RKO (cell line): ENCODE results near the gene TRIM54.
"Not testable (repeated sequence)": the region's sequence is repeated elsewhere in the genome, so short reads cannot be mapped to it uniquely, and the experiment has no call there.

Experiments used
- DNase-seq: peaks from one replicate; pipeline ENCODE4 v3.0.0-alpha.2; 2016; ENCODE audit warnings: low spot score

The TRIM54 gene

DNA sequence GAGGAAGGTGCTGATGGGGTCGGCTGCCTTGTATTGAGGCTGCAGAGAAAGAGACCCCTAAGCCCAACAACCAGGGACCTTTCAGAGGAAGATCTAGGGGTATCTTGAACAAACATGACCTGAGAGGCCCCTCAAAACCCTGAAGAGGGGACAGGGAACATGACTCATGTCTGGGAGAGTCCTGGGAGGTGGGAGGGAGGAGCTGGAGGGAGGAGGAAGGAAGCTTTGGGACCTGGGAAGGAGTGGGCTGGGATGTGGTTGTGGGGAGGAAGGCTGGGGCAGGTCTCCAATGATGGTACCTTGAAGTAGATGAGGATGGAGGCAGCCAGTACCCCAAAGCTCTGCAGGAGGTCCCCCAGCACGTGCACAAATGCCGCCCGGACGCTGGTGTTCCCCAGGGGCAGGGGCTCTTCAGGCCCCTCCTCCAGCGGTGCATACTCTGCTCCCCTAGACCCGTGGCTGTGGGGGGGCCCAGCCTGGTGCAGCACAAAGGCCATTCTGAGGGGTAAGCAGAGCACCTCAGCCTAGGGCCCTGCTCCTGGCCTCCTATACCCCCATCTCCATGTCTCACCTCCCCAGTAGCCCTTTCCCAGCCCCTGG is 25.3 kb upstream of the TRIM54 start:
- DNase-seq: no peak

DNA sequence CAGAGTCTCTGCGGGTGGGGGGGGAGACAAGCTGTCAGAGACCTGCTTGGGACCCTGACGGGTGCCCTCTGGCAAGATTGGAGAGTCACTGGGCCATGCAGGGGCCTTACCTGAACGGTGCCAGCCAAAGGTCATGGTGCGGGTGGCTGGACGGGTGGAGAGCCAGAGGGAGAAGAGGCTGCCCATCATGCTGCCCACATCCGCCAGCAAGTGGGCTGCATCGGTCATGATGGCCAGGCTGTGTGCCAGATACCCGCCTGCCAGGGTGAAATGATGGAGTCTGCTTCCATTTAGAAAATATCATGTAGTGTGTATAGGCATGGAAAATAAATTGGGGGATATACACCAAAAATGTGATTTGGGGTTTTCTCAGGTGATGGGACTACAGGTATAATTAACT is 24.2 kb upstream of the TRIM54 start:
- no peak for DNase-seq

DNA sequence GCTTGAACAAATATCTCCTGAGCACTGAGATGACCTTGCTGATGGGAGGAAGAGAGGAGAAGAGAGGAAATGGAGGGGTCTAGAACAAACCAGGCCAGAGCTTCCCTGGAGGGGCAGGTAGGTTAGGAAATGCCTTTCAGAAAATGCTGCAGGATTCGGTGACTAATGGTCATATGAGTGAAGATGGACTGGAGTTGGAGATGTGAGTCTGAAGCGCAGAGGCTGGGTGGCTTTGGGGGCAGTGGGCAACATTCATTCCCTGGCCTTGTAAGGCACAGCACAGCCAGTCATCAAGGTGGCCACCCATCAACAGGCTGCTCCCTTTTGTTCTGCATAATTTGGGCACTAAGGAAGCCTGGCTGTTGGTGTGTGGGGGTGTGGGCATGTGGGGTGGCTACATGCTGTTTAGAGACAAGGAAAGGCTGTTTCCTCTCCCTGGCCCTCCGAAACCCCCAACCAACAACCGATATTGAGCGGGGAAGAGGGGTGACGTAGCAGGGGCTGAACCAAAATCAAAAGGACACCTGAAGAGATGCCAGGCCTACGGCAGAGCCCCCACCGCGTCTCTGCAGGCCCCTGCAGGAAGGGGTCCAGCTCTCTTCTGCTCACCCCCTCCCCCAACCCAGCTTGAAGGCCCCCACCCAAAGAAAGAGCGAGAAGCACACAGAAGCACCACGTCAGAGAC is 20.8 kb upstream of the TRIM54 start:
- DNase-seq: no peak

DNA sequence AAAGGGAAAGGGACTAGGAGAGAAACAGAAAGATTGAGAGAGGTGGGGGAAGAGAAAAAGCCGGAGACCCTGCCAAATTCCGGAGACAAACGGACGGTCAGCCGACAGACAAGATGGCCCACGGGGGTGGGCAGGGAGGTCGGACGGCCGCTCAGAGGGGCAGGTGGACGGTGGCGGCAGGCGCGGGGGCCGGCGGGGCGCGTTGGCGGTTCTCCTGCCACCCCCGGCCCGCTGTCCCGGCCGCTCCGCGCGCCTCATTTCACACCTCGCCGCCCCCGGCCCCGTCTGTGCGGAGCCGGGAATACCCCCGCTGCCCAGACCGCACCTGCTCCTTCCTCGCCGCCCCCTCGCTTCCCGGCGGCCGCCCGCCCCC is 20.3 kb upstream of the TRIM54 start:
- DNase-seq: no peak

DNA sequence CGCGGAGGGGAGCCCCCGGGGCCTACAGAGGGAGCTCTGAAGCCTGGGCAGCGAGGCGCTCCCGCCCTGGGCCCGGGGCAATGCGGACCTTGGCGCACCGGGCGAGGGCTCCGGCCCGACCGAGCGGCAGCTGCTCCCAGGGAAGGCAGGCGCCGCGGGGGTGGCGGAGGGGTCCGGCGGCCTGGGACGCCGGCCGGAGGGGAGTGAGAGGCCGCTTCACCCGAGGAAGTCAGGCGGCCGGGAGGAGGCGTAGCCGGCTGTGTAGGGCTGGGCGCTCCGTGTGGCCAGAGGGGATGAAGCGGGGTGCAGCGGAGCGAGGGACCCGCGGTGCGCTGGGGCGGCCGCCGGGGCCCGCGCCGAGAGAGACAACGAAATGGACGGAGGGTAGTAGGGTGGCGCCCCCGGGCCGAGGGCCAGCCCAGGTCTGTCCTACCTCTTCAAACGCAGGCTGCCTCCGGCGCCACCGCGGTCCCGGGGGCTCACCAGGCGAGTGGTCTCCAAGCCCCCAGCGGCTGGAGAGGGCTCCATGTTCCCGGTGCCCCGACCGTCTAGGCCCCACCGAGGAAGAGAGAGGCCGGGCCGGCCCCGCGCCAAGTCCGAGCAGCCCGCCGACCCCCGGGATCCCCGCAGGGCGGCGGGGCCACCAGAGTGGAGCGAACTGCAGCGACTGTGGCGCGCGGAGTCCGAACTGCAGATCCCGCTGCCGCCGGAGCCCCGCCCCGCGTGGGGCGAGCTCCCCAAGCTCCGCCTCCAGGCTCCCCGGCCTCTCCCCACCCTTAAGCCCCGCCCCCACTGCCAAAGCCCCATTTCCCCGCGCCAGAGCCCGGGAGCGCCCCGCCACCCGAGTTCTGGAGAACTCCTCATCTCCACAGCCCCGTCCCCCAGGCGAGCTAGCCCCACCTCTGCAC is 19.6 kb upstream of the TRIM54 start, which contains the start of gene SLC30A3:
SLC30A3 (minus strand) TSS at position 669 of the 908 bp plus-strand sequence; CDS start at position 528, 141 bp downstream.
- no peak for DNase-seq

DNA sequence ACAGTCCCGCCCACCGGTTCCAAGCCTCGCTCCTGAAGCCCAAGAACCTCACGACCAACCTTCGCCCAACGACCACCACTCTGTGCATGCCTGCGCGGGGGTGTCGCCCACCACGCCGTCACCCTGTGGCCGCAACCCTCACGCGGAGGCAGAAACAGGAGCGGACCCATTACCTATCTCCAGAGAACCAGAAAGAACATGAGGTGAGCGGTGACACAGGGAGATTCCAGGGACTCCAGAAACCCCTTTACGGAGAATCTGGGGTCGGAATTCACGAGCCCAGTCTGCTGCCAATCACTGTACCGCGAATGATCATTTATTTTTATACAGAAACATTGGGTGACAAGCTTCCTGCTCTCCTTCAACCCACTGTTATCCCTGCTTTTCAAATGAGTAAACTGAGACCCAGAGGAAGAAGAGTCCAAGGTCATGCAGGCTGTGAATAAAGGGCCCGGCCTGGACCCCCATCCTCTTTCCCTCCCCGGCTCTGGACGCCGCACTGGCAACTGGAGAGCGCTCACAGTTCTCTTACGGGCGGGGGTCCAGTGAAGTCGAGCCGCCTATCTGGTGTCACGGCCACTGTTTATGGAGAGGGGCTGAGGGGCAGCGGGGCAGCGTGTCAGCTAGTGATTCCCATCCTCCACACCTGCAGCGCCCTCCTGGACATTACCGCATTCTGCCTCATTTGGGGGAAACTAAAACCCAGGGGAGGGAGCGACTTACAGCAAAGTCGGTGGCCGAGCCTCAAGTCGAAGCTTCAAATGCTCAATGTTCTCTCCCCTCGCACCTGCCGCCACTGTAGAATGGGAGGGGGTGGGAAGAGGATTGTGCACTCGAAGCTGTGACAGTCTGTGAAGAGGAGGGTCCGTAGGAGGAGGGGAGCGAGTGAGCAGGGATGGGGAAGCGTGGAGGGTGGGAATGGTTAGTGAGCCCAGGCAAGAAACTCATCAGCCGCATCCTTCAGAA is 18.7 kb upstream of the TRIM54 start:
- no peak for DNase-seq

DNA sequence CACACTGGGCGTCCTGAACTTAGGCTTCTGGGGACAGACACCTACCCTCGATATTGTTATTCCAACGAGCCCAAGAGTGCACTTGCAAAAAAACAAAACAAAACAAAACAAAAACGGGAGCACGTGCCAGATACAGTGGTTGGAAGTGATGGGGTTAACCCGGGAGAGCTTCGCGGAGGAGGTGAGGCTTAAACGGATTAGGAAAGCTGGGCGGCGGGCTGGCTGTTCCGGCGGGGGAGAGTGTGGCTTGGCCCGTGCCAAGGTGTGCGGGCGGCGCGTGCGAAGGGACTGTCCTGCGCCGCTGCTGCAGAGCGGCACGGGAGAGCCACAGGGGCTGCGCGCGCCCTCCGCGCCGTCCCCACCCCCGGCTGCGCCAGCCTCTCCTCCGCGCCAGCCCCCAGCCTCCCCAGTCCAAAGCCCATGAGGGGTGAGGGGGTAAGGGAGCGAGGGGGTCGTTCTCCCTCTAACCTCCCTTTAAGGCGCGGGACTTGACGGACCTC is 17.9 kb upstream of the TRIM54 start:
- DNase-seq: no peak

DNA sequence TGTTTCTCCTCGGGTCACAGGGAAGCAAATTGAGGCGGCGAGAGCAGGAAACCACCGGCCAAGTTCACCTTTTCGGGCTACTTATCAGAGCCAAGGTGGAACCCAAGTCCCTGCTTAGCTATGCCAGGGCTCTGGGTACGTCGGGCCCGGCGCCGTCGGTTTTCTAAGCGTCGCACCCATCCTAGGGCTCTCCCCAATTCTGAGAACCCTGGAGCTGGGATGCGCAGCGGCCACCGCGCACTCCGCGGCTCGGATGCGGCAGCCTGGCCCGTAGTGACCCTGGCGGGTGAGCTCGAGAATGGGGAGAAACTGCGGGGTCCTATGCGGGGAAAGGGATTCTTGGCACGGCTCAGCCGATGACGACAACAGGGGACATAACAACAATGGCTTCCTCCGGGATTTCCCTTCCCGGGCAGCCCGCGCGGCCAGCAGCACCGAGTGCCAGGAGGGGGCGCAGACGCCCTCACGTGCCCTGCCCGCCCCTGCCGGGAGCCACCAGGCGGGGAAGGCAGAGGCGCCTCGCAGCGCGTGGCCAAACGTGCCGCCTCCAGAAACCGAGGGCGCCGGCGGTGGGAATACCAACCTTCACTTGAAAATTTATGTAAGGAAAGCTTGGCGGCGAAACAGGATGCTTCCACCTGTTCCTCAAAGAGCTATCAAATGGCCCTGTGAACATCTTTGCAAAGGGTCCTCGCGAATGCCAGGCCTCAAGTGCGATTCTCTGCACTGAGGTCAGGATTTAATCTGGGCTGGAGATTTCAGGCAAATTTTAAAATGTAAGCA is 17.3 kb upstream of the TRIM54 start:
- no peak for DNase-seq

DNA sequence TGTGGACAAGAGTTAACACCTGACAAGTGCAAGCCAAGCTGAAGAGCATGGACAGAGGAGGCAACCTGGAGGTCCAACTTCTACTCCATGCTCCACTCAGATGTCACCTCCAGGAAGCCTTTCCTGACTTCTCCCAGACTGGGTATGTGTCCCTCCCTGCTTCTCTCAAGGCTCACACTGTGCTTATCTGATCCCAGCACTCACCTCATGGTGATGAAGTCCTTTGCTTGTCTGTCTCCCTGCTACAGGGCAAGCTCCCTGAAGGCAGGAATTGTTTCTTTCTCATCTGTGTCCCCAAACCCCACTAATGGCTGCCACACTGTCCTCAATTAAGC is 16.7 kb upstream of the TRIM54 start:
- no peak for DNase-seq

DNA sequence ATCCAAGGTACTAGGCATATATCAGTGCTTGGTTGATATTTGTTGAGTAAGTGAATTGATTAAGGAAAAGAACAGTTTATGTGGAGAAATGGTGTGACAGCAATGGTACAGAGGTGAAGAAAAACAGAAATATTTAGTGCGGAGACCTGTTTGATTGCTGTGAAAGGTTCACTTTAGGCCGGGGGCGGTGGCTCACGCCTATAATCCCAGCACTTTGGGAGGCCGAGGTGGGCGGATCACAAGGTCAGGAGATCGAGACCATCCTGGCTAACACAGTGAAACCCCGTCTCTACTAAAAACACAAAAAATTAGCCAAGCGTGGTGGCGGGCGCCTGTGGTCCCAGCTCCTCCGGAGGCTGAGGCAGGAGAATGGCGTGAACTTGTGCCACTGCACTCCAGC is 13.9 kb upstream of the TRIM54 start:
- not testable (repeated sequence) for DNase-seq

DNA sequence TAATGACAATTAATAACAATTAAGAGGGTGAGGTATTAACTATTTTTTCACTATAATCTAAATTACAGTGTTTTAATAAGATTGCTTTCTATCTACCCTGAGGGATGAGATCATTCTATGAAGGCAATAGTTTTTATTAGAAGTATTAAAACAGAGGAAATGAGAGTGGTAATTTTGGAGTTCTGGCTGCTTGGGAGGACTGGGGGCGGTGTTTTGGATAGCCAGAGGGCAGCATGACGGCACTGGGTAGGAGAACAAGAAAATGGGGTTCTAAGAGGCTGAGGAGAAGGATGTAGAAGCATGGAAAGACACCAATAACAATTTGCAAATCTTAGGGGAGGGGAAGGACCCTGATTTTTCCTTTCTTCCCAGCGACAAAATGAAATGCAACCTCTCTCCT is 12.1 kb upstream of the TRIM54 start:
- no peak for DNase-seq

DNA sequence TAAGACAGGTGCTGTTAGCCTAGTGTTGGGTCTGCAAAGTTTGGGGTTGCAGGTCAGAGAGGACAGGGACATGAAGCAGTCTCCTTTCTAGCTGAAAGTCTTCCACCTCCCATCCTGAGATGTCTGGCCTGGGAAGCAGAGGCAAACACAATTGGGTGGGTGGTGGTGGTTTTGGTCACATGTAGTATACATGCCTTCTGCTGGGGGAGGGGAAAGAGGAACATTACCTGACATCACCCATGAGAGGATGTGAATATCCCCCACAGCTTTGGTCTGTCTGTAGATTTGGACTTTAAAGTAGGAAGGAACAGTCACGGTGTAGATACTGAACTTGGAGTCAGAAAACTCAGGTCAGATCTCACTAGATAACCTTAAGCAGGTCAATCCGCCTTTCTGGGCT is 11.6 kb upstream of the TRIM54 start:
- DNase-seq: no peak

DNA sequence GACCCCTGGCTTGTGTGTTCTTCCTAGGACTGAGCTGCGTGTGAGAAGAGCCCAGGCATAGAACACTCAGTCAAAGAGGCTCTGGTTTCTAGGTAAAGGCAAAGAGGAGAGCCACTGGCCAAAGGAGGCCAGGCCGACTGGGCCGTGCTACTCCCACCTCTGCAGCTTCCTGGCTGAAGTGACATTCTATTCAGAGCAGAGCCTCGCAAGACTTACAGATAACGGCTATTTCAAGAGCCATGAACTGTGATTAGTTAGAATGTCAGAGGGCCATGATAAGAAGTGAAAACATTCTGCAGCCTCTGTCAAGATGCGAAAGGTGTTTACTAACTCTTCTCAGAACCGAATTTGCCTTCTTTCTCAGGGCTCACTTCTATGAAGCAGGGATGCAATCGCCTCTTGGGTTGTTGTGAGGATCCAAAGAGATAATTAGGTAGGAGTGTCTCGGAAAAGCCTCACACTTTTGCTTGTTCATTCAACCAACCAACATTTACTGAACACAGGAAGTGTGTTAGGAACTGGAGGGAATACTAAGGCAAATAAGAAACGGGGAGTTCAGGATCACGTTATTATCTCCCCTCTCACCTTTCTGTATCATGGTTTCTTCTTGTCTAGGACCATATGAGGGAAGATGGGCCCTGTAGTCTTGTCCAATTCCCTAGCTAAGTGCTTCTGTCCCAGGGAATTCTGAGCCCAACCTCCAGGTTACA is 10.4 kb upstream of the TRIM54 start:
- DNase-seq: no peak

DNA sequence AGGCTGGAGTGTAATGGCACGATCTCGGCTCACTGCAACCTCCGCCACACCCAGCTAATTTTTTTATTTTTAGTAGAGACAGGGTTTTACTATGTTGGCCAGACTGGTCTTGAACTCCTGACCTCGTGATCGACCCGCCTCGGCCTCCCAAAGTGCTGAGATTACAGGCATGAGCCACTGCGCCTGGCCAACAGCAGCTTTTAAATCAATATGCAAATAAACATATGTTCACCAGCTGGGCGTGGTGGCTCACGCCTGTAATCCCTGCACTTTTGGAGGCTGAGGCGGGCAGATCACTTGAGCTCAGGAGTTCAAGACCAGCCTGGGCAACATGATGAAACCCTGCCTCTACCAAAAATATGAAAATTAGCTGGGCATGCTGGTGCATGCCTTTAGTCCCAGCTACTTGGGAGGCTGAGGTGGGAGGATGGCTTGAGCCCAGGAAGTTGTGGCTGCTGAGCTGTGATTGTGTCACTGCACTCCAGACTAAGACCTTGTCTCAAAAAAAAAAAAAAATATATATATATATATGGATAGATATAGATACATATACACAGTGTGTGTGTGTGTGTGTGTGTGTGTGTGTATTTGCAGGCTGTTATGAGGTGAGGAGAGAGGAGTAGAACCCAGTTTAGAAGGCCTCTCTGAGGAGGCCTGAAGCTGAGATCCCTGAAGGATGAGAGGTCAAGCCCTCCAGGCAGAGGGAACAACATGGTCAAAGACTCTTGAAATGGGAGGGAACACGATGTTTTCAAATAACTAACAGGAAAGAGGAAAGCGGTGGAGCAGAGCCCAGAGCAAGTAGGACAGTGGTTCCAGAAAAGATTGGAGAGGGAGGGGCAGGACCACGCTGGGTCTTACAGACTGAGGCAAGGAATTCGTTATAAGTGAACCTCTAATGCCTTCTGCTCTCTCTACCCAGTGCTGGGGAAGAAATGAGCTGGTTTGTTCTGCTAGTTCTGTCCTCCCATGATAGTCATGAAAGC is 9.4 kb upstream of the TRIM54 start:
- not testable (repeated sequence) for DNase-seq

DNA sequence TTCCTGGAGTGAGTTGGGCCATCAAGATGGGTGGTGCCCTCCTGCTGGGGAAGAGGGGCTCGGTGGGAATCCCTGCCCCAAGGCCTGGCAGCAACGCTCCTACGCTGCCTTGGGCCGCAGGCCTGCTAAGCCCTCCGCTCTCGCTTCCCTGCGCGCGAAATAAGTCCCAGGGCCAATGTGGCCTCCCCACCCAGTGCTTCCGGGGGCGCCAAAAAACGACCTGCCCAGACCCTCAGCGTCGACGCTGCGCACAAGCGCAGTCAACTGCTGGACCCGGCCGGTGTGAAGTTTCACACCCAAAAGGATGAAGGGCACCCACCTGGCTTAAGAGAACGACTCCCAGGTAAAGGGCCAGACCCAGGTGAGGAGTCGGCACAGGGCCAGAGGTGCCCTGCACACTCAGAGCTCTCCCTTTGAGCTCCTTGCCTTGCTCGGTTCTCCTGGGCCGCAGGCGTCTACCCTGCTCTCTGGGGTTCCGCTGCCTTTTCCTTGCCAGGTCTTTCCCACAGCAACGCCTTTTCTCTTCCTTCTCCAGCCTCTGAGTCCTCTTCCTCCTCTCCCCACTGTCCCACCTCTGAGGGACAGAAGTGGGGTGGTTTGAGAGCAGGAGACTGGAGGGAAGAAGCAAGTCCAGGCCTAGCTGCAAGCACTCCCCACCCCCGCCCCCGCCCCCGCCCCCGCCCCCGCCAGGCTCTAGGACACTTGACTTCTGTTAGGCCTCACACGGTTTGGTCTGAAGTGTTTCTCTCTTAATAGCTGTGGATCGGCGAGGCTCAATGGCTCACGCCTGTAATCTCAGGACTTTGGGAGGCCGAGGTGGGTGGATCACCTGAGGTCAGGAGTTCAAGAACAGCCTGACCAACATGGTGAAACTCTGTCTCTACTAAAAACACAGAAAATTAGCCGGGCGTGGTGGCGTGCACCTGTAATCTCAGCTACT is 6.7 kb upstream of the TRIM54 start, which contains the start of gene DNAJC5G:
DNAJC5G (plus strand) TSS at position 223 of the 940 bp plus-strand sequence. CDS start 1,296 bp downstream, outside the sequence.
- DNase-seq: no peak

DNA sequence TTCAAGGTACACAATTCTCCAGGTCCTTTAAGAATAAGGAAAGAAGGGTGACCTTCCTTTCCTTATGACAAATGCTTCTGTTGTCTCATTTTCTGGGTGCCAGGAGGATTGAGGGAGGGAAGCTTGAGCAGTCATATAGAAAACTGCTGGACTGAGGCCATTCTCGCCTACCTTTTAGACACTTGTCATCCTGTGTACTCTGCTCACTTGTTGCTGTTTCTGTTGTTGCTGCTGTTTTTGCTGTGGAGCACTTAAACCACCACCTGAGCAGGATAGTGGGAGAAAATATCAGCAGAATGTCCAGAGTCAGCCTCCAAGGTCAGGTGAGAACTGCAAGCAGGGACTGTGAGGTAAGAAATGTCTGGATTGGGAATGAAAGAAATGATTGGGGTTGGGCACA is 4.2 kb upstream of the TRIM54 start:
- DNase-seq: no peak

DNA sequence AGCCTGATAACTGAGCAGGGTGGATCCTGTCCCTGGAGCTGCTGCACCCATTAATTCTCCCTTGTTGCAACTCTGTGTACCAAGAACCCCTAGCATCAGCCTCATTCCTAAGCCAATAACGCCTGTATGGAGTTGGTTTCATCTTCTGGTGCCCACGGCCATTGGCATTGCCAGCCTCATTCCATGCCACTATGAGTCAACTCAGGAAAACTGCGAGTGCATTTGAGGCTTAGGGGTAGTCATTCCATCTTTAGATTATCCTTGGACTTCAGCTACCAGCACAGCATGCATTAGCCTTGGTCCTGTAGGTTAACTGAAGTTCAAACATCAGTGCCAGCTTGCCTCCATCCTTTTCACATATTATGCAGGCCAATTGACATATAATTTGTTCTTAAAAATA is 1.4 kb upstream of the TRIM54 start:
- no peak for DNase-seq

DNA sequence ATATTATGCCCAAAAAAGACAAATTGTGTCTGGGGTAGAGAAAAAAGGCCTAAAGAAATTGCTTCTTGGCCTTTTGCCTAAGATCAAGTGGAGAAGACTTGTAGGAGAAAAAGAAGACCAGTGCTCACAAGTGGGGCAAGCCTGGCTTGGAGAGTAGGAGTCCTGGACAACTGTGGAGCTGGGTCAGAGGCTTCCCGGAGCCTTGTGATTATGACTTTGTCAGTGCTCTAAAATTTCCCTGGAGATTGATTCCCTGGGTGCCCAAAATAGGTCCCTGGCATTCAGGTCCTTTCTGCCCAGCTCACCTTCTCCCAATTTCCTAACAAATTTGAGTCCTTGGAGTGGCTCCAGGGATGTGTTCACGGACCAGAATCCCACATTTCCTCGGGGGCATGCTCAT is 787 bp upstream of the TRIM54 start:
- DNase-seq: no peak
